Gastroesophageal sphincter (tissue), 3 donors: Measurements from ENCODE around the gene SGCE.

Source experiments
- CTCF ChIP-seq, 4 experiments: fragments of 200-600 bp in 2 of 4; fragments of 450-650 bp in 2 of 4; sonication (generic) in 1 of 4; IDR thresholded peaks; one replicate each; pipeline ENCODE4 v1.5.1; 2017 to 2019; ENCODE audit warnings: antibody characterized with exemption in 4 of 4, mild to moderate bottlenecking in 2 of 4, moderate library complexity in 2 of 4
- EP300 ChIP-seq: sonication (generic); formaldehyde crosslinking; IDR thresholded peaks from one replicate; pipeline ENCODE4 v1.6.1; 2017; ENCODE audit warnings: antibody characterized with exemption, mild to moderate bottlenecking

GRCh38 chr7:94639384-94639783 is 16.5 kb downstream of the SGCE start:
- TF ChIP-seq CTCF (IDR thresholded peaks at IDR 0.05), result no peak
- TF ChIP-seq EP300, result no peak
